Colonic mucosa (tissue), 4 donors: ENCODE results near the gene FAM227A. TPM values are rescaled to one million over a fixed set of nuclear protein-coding genes. Genes with fewer than 3 reads are reported as not detected.

ENCODE experiments used
- DNase-seq: peaks from one replicate; pipeline ENCODE4 v3.0.0-alpha.2; 2020
- H3K27ac ChIP-seq: fragments of 200-600 bp; one replicate; pipeline ENCODE4 v1.8.0; 2021
- H3K27me3 ChIP-seq: fragments of 200-600 bp; one replicate; pipeline ENCODE4 v1.8.0; 2021
- H3K36me3 ChIP-seq: fragments of 200-600 bp; one replicate; pipeline ENCODE4 v1.8.0; 2021
- H3K4me1 ChIP-seq: fragments of 200-600 bp; one replicate; pipeline ENCODE4 v1.8.0; 2021; ENCODE audit warnings: mild to moderate bottlenecking
- H3K4me3 ChIP-seq: fragments of 200-600 bp; one replicate; pipeline ENCODE4 v1.8.0; 2021
- H3K9ac ChIP-seq, 2 donors: one replicate each; pipeline ENCODE4 v1.7.0; 2013; ENCODE audit warnings: control low read depth in 2 of 2, low read depth in 2 of 2, low read length in 2 of 2
- H3K9me3 ChIP-seq: fragments of 200-600 bp; one replicate; pipeline ENCODE4 v1.8.0; 2021
- CTCF ChIP-seq: fragments of 200-600 bp; IDR thresholded peaks from one replicate; pipeline ENCODE4 v1.8.0; 2022; ENCODE audit warnings: antibody characterized with exemption, mild to moderate bottlenecking
- intact Hi-C: fragments of 100-400 bp; cut with DNase I; formaldehyde crosslinking; loops from one replicate; pipeline ENCODE4 v1.14.1; 2022
- total RNA-seq, 2 donors: library from RNA; stranded (reverse); fragmentation: NEBNext Ultra II Directional in 1 of 2; extraction: Animal tissue kit (Norgen Biotek cat#: 25700) in 1 of 2; gene quantifications; one replicate each; pipeline ENCODE4 v1.2.1, GENCODE V29; 2021
- donor health status: healthy.
- donor health status: DM: no; HTN: no; CAD: no.
- donor health status: DM: no; HTN: no; CAD: no.

The FAM227A gene
- total RNA-seq, 2 donors from 2014 or later = 0.21 to 2.0 TPM

- H3K9ac ChIP-seq = peak overlapping the region in 1 of 2 donors; percentile 58
- intact Hi-C loops = no loop called here
Observed at GRCh38 chr22:38696606-38697424, 40.6 kb upstream of the FAM227A start.

GRCh38 chr22:38694940-38695339 is 38.7 kb upstream of the FAM227A start:
- H3K9me3 ChIP-seq = no peaks in the 10 kb centered on the region
- intact Hi-C loops = no loop called here
- no peak for DNase-seq
- no peak for TF ChIP-seq CTCF
- H3K27ac ChIP-seq = peak overlapping the region; percentile 87
- H3K9ac ChIP-seq = no peak overlapping the region
- H3K4me3 ChIP-seq = no peak overlapping the region
- peaks cover 17% of the 10 kb centered on the region for H3K4me1 ChIP-seq
- H3K36me3 ChIP-seq = no peaks in the 10 kb centered on the region
- no peaks in the 10 kb centered on the region for H3K27me3 ChIP-seq

More at GRCh38 chr22:38696606-38697424, 40.6 kb upstream of the FAM227A start:
- Histone ChIP-seq H3K27ac (peak overlapping the region; percentile 87), H3K27me3 (no peaks in the 10 kb centered on the region), H3K4me3 (peak overlapping the region; percentile 70), H3K9me3 (no peaks in the 10 kb centered on the region), H3K36me3 (no peaks in the 10 kb centered on the region), H3K4me1 (peaks cover 12% of the 10 kb centered on the region)
- TF ChIP-seq CTCF = no peak
- DNase-seq = no peak

- DNase-seq = peak; percentile 70
Observed at GRCh38 chr22:38694049-38694448, 37.9 kb upstream of the FAM227A start.

GRCh38 chr22:38689651-38690050 is 33.5 kb upstream of the FAM227A start:
- no peak for TF ChIP-seq CTCF
- H3K36me3 ChIP-seq = peaks cover 12% of the 10 kb centered on the region
- H3K9ac ChIP-seq = peak overlapping the region in 1 of 2 donors; percentile 38
- no peaks in the 10 kb centered on the region for H3K9me3 ChIP-seq
- H3K27me3 ChIP-seq = no peaks in the 10 kb centered on the region
- H3K27ac ChIP-seq = no peak overlapping the region
- intact Hi-C loops = no loop called here
- H3K4me3 ChIP-seq = no peak overlapping the region
- H3K4me1 ChIP-seq = peaks cover 7% of the 10 kb centered on the region
- DNase-seq = no peak

More at GRCh38 chr22:38694049-38694448, 37.9 kb upstream of the FAM227A start:
- TF ChIP-seq CTCF = no peak
- intact Hi-C loops = no loop called here
- H3K9me3 ChIP-seq = no peaks in the 10 kb centered on the region
- peaks cover 19% of the 10 kb centered on the region for H3K4me1 ChIP-seq
- no peaks in the 10 kb centered on the region for H3K27me3 ChIP-seq
- no peaks in the 10 kb centered on the region for H3K36me3 ChIP-seq
- H3K27ac ChIP-seq = peak overlapping the region; percentile 87
- peak overlapping the region in 1 of 2 donors; percentile 72 for H3K9ac ChIP-seq
- H3K4me3 ChIP-seq = no peak overlapping the region

GRCh38 chr22:38685761-38686160 is 29.6 kb upstream of the FAM227A start:
- Histone ChIP-seq H3K27me3 (no peaks in the 10 kb centered on the region), H3K9ac (no peak overlapping the region), H3K27ac (no peak overlapping the region), H3K4me1 (peaks cover 7% of the 10 kb centered on the region), H3K9me3 (no peaks in the 10 kb centered on the region), H3K36me3 (peaks cover 19% of the 10 kb centered on the region), H3K4me3 (no peak overlapping the region)
- TF ChIP-seq CTCF = no peak
- intact Hi-C loops = no loop called here
- no peak for DNase-seq
